Measurements from ENCODE around the gene ATP5PO. TPM values are rescaled to one million over a fixed set of nuclear protein-coding genes. Genes with fewer than 3 reads are reported as not detected.

The ATP5PO gene
- total RNA-seq, 1 donor from 2014 or later = 193 TPM

GRCh38 chr21:33908760-33909159 is 6.8 kb downstream of the ATP5PO start:
- Mint-ChIP-seq H3K9me3 (ENCODE audit: low read depth) (no peaks in the 10 kb centered on the region), H3K36me3 (ENCODE audit: insufficient read depth) (peaks cover 32% of the 10 kb centered on the region), H3K27ac (no peak overlapping the region), H3K27me3 (no peaks in the 10 kb centered on the region), H3K4me1 (ENCODE audit: low read depth) (no peaks in the 10 kb centered on the region), H3K4me3 (ENCODE audit: low read depth) (no peak overlapping the region)
- TF ChIP-seq CTCF (IDR thresholded peaks at IDR 0.05; ENCODE audit: unreplicated experiment) = no peak
- DNase-seq (ENCODE audit: low spot score, unreplicated experiment) = no peak

- TF ChIP-seq CTCF (IDR thresholded peaks at IDR 0.05; ENCODE audit: unreplicated experiment) = no peak
- H3K27me3 Mint-ChIP-seq = no peaks in the 10 kb centered on the region
- H3K36me3 Mint-ChIP-seq (ENCODE audit: insufficient read depth) = peaks cover 33% of the 10 kb centered on the region
- no peak for DNase-seq (ENCODE audit: low spot score, unreplicated experiment)
- no peaks in the 10 kb centered on the region for H3K4me1 Mint-ChIP-seq (ENCODE audit: low read depth)
- H3K4me3 Mint-ChIP-seq (ENCODE audit: low read depth) = no peak overlapping the region
- no peak overlapping the region for H3K27ac Mint-ChIP-seq
- no peaks in the 10 kb centered on the region for H3K9me3 Mint-ChIP-seq (ENCODE audit: low read depth)
Measured at GRCh38 chr21:33904041-33904440, 11.6 kb downstream of the ATP5PO start.

- peaks cover 29% of the 10 kb centered on the region for H3K36me3 Mint-ChIP-seq (ENCODE audit: insufficient read depth)
- no peak for TF ChIP-seq CTCF (IDR thresholded peaks at IDR 0.05; ENCODE audit: unreplicated experiment)
Measured at GRCh38 chr21:33902349-33902748, 13.3 kb downstream of the ATP5PO start.

GRCh38 chr21:33901412-33902288 is 14.0 kb downstream of the ATP5PO start:
- Mint-ChIP-seq H3K36me3 (ENCODE audit: insufficient read depth) (peaks cover 24% of the 10 kb centered on the region), H3K9me3 (ENCODE audit: low read depth) (no peaks in the 10 kb centered on the region)
- DNase-seq (ENCODE audit: low spot score, unreplicated experiment) = no peak

More at GRCh38 chr21:33902349-33902748, 13.3 kb downstream of the ATP5PO start:
- no peak for DNase-seq (ENCODE audit: low spot score, unreplicated experiment)
- no peak overlapping the region for H3K4me3 Mint-ChIP-seq (ENCODE audit: low read depth)
- no peak overlapping the region for H3K27ac Mint-ChIP-seq
- H3K9me3 Mint-ChIP-seq (ENCODE audit: low read depth) = no peaks in the 10 kb centered on the region
- no peaks in the 10 kb centered on the region for H3K4me1 Mint-ChIP-seq (ENCODE audit: low read depth)
- no peaks in the 10 kb centered on the region for H3K27me3 Mint-ChIP-seq

GRCh38 chr21:33899199-33899598 is 16.4 kb downstream of the ATP5PO start:
- peaks cover 7% of the 10 kb centered on the region for H3K27me3 Mint-ChIP-seq
- no peak for TF ChIP-seq CTCF (IDR thresholded peaks at IDR 0.05; ENCODE audit: unreplicated experiment)
- no peaks in the 10 kb centered on the region for H3K9me3 Mint-ChIP-seq (ENCODE audit: low read depth)
- peaks cover 7% of the 10 kb centered on the region for H3K4me1 Mint-ChIP-seq (ENCODE audit: low read depth)
- no peak for DNase-seq (ENCODE audit: low spot score, unreplicated experiment)
- H3K4me3 Mint-ChIP-seq (ENCODE audit: low read depth) = no peak overlapping the region
- no peak overlapping the region for H3K27ac Mint-ChIP-seq
- H3K36me3 Mint-ChIP-seq (ENCODE audit: insufficient read depth) = peaks cover 12% of the 10 kb centered on the region

More at GRCh38 chr21:33901412-33902288, 14.0 kb downstream of the ATP5PO start:
- peak; percentile 59 for TF ChIP-seq CTCF (IDR thresholded peaks at IDR 0.05; ENCODE audit: unreplicated experiment)
- Mint-ChIP-seq H3K27ac (no peak overlapping the region), H3K4me1 (ENCODE audit: low read depth) (no peaks in the 10 kb centered on the region), H3K27me3 (peaks cover 2% of the 10 kb centered on the region), H3K4me3 (ENCODE audit: low read depth) (no peak overlapping the region)
